Transverse colon (tissue), 4 donors: Measurements from ENCODE around the gene SFXN5.

Experiments
- CTCF ChIP-seq, 5 experiments: fragments of 200-600 bp in 3 of 5; fragments of 450-650 bp in 2 of 5; sonication (generic) in 3 of 5; IDR thresholded peaks; 1 replicate in 2 of 5; 2 replicates in 3 of 5; pipeline ENCODE4 v1.5.1; 2016 to 2017; ENCODE audit warnings: antibody characterized with exemption in 5 of 5, inconsistent platforms in 3 of 5, mild to moderate bottlenecking in 2 of 5, moderate library complexity in 1 of 5
- POLR2A ChIP-seq: fragments of 450-650 bp; IDR thresholded peaks from one replicate; pipeline ENCODE4 v1.6.1; 2016; ENCODE audit warnings: antibody characterized with exemption, mild to moderate bottlenecking, moderate library complexity
- POLR2AphosphoS5 ChIP-seq, 3 donors: sonication (generic); formaldehyde crosslinking; IDR thresholded peaks; one replicate each; pipeline ENCODE4 v1.6.1; 2016; ENCODE audit warnings: antibody characterized with exemption in 3 of 3

GRCh38 chr2:73082523-73083410 is 11.3 kb upstream of the SFXN5 start:
- TF ChIP-seq POLR2A (no peak), POLR2AphosphoS5 (IDR thresholded peaks at IDR 0.05) (no peak), CTCF (IDR thresholded peaks at IDR 0.05) (no peak)
